GM12872 (cell line): ENCODE data around the gene LTO1.

Experiments
- CTCF ChIP-seq: IDR thresholded peaks from 3 replicates; pipeline ENCODE4 v1.5.1; 2011; ENCODE audit warnings: low read depth, mild to moderate bottlenecking, low read length, moderate library complexity; ENCODE audit not compliant: insufficient read depth

The LTO1 gene

GRCh38 chr11:69674886-69675714 lies at the start of gene LTO1:
TSS of gene LTO1 (minus strand) at chr11:69675353. CDS start at chr11:69675239, 114 bp downstream.
- no peak for TF ChIP-seq CTCF

- 0 out of 3 replicates have a peak, but pooled peaks have one; percentile 27 for TF ChIP-seq CTCF
Observed at GRCh38 chr11:69721745-69722144, 46.6 kb upstream of the LTO1 start.

GRCh38 chr11:69721106-69721505 lies 46.0 kb upstream of the LTO1 start:
- no peak for TF ChIP-seq CTCF

GRCh38 chr11:69718912-69719311 lies 43.8 kb upstream of the LTO1 start:
- no peak for TF ChIP-seq CTCF

GRCh38 chr11:69718147-69718546 lies 43.0 kb upstream of the LTO1 start:
- peak; percentile 64 for TF ChIP-seq CTCF

- TF ChIP-seq CTCF = no peak
Observed at GRCh38 chr11:69716891-69717747, 42.0 kb upstream of the LTO1 start.

GRCh38 chr11:69716099-69716498 lies 40.9 kb upstream of the LTO1 start:
- no peak for TF ChIP-seq CTCF
